Activated T-helper 1 cell treated with Interleukin-2 at 50 U/mL for 16 hours (primary cell): ENCODE results near the gene SINHCAF.
"Not testable (repeated sequence)": the region's sequence is repeated elsewhere in the genome, so short reads cannot be mapped to it uniquely, and the experiment has no call there.

Source experiments
- DNase-seq: peaks from one replicate; pipeline ENCODE4 v3.0.0-alpha.2; 2020; ENCODE audit warnings: low read depth

The SINHCAF gene

GRCh38 chr12:31325877-31326631 is at the start of gene SINHCAF:
Gene SINHCAF (minus strand): TSS chr12:31326150. CDS start chr12:31298204, 27,946 bp downstream.
- peak; percentile 98 for DNase-seq

GRCh38 chr12:31375422-31375821 is 49.5 kb upstream of the SINHCAF start:
- DNase-seq: not testable (repeated sequence)

DNA sequence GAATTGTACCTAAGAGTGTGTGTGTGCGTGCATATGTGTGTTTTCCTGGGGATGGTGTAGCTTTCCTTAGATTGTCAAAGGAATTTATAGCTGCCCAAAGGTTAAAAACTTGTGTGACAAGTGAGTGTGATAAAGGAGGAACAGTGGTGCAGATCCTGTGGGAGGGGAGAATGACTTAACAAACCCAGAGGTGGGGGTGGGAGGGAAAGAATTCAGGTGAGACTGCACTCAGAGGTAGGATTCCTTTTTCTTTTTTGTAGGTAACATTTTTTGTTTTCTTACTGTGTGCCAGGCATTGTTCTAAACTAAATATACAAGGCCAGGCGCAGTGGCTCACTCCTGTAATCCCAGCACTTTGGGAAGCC is 45.3 kb upstream of the SINHCAF start:
- DNase-seq: no peak

DNA sequence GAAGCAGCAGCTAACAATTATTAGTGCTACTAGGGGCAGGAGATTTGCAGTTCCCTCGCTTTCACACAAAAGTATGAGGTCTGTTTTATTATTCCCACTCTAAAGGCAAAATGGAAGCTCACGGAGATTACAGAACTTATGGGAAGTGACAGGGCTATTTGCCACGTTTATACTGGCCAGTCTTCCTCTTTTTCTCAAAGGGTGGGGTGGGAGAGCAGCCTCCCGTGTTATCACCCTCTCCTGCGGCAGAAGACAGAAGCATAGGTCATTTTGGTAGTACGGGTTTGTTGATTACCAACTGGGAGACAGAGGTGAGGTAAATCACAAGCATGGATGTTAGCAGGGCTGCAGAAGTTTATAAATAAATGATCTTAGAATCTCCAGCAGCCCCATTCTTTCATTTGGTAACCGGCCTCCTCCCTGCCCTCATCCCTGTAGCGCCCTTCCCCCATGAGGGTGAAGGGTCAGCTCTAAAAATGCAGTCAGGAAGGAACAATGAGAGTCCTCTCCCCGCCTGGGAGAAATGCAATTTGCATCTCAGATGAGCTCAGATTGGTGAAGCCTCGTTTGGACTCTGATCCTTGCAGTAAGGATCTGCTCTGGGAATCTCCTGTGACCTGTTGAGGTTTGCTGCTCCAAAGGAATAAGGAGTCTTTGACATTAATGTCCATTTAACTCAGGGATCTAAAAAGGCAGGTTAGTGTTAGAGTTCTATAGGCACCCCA is 44.7 kb upstream of the SINHCAF start:
- no peak for DNase-seq

GRCh38 chr12:31369712-31370521 is 44.0 kb upstream of the SINHCAF start:
- no peak for DNase-seq

GRCh38 chr12:31368666-31369361 is 42.9 kb upstream of the SINHCAF start:
- DNase-seq: no peak

- DNase-seq: no peak
Observed at GRCh38 chr12:31366104-31366621, 40.2 kb upstream of the SINHCAF start.

- DNase-seq: no peak
Observed at GRCh38 chr12:31363831-31364230, 37.9 kb upstream of the SINHCAF start.

DNA sequence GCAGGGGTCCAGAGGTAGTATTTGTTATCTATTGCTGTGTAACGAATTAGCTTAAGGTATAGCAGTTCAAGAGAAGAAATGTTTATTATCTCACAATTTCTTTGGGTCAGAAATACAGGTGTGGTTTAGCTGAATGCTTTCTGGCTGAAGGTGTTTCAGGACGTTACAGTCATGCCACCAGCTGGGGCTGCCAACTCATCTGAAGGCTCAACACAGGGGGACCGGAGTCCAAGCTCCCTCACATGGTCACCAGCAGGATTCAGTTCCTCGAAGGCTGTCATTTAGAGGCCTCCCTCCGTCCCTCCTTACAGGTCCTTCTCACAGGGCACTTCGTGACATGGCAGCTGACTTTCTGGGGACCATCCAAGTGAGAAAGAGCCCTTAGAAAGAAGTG is 37.5 kb upstream of the SINHCAF start:
- DNase-seq: no peak

- DNase-seq: no peak
Observed at GRCh38 chr12:31362759-31363415, 36.9 kb upstream of the SINHCAF start.

DNA sequence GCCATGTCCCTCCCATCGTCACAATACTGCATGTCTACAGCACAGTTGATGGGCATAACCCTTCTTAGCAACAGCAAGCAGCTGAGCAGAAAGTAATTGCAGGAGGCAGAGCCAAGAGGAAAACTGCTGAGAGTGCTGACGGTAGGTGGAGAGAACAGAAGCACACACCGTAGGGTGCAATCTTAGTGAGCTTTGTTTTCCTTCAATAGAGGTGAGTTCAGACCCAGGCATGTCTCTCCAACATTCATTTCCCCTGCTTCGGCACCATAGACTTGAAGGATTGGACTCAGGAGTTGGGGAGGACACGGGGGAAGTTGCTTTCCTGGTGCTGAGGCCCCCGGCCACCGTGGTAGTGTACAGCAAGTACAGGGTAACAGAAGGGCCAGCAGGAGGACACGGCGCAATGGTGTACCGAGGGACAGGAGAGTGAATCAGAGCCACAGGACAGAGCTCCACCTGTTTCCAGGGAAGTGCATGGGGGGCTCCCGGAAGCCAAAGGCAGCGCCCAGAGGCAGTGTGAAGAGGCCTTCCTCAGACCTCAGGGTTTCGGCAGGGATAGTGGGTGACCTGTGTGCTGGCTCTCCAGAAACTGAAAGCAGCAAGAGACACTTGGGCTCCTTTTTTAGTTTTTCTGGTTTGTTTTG is 36.3 kb upstream of the SINHCAF start:
- DNase-seq: no peak

DNA sequence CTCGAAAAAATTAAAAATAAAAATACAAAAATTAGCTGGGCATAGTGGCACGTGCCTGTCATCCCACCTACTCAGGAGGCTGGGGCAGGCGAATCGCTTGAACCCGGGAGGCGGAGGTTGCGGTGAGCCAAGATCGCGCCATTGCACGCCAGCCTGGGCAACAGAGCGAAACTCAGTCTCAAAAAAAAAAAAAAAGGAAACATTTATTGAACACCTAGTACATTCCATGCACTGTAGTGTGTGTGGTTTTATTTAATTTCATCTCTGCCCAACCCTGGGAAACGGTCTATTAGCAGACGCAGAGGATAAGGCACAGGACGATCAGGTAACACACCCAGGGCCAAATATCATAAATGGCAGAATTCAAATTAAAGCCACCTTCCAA is 35.8 kb upstream of the SINHCAF start:
- no peak for DNase-seq

DNA sequence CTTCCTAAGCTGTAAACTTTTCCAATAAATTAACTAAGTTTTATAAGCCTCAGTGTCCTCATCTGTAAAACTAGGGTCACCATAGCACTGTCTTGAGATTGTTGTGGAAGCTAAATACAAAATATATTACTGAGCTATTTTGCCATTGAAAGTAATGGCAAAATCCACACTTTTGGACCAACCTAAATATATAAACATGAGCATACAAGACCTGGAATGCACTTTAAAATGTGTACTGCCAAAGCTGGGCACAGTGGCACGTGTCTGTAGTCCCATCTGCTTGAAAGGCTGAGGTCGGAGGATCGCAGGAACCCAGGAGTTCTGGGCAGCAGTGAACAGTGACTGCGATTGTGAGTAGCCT is 29.8 kb upstream of the SINHCAF start:
- DNase-seq: no peak

- no peak for DNase-seq
Observed at GRCh38 chr12:31353750-31354708, 28.1 kb upstream of the SINHCAF start.

DNA sequence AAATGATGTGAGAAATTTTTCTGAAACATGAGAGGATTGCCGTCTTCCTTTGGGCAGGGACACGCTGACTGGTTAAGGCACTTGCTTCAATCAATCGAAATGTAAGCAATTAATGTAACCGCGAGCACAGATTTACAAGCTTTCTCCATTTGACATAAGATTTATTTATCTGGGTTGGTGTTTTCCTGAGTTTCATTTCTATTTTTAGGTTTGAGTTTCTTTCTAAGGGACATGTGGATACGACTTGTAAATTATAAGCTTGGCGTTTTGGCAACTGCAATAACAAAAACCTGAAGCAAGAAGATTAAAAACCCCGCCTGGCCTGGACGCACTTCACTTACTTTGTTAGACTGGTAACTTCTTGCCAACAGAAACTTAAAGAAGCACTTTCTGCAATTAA is 20.3 kb upstream of the SINHCAF start:
- DNase-seq: no peak

GRCh38 chr12:31343139-31343538 is 17.2 kb upstream of the SINHCAF start:
- no peak for DNase-seq

GRCh38 chr12:31342286-31342685 is 16.3 kb upstream of the SINHCAF start:
- DNase-seq: no peak

DNA sequence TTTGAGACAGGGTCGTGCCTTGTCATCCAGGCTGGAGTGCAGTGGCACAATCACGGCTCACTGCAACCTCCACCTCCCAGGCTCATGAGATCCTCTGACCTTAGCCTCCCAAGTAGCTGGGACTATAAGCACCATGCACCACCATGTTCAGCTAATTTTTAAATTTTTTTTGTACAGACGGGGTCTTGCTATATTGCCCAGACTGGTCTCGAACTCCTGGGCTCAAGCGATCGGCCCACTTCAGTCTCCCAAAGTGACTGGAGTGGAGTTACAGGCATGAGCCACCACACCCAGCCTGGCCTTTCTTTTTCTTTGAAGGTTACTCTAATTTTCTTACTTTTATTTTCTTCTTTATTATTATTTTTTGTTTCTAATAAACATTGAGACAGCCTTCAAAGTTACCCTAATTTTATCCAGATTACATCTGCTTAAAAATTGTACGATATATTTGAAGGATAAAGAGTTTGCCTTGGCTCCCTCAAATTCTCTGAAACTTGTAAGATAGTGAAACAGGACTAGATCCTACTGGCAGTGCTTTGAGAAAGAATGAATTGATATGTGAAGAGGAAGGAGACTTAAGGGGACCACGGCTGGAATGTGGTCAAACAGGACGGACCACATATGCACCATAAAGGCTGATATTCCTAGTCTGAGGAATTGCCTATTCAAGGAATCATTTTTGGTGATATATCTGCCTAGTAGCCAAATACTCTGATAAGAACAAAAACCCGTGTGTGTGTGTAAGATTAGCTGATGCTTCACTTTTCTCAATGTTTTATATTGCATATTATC is 14.1 kb upstream of the SINHCAF start:
- no peak for DNase-seq

DNA sequence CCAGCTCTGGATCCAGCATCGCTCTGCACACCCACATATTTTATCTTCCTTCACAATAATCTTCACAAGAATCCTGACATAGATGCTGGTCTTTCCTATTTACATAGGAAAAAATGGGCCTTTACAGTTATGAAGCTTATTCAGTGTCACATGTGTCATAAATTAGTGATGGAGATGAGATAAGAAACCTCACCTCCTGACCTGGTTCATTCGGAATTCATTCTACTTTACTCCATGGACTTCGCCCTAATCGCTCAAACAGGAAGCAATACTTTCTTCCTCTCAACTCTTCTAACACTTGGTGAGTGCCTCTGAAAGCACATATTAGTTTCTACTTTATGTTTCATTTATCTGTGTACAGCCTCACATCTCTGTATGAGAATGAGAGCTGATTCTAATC is 12.0 kb upstream of the SINHCAF start:
- DNase-seq: no peak
